ENCODE data around the gene PTPN14.

DNA sequence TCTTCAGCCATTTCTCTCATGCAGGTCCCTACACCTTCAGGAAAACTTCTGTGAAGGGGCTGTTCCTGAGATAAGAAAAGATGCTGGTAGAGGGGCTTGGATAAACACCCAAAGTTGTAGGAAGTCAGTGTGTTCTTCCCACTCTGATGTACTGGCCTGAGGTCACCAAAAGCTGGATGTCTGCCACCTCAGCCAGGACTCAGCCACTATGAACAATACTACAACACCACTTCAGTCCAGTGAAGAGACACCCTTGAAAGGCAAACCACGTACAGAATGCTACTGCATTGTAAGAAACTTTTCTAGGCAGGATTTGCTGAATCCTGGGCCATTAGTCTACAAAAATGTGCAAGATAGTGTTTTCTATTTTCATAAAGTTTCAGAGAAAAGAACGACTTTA, 2.4 kb downstream of the PTPN14 start:
- TF ChIP-seq, protein P1, sequence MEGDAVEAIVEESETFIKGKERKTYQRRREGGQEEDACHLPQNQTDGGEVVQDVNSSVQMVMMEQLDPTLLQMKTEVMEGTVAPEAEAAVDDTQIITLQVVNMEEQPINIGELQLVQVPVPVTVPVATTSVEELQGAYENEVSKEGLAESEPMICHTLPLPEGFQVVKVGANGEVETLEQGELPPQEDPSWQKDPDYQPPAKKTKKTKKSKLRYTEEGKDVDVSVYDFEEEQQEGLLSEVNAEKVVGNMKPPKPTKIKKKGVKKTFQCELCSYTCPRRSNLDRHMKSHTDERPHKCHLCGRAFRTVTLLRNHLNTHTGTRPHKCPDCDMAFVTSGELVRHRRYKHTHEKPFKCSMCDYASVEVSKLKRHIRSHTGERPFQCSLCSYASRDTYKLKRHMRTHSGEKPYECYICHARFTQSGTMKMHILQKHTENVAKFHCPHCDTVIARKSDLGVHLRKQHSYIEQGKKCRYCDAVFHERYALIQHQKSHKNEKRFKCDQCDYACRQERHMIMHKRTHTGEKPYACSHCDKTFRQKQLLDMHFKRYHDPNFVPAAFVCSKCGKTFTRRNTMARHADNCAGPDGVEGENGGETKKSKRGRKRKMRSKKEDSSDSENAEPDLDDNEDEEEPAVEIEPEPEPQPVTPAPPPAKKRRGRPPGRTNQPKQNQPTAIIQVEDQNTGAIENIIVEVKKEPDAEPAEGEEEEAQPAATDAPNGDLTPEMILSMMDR (tag by site-specific recombination; IDR thresholded peaks at IDR 0.05) = no peak
- TF ChIP-seq ZNF223 (tag by site-specific recombination; IDR thresholded peaks at IDR 0.05) (no peak), BCL11A (tag by site-specific recombination; IDR thresholded peaks at IDR 0.05; ENCODE audit: low read depth) (no peak)

Data from HEK293 (cell line).